Stimulated activated CD8-positive, alpha-beta memory T cell treated with anti-CD3 and anti-CD28 coated beads, Interleukin-4, amount 100 ng/mL, for 4 hours (primary cell): ENCODE data around the gene TRMT10C.
"Not testable (repeated sequence)": the region's sequence is repeated elsewhere in the genome, so short reads cannot be mapped to it uniquely, and the experiment has no call there.

Experiments
- DNase-seq, 2 donors: peaks; one replicate each; pipeline ENCODE4 v3.0.0-alpha.2; 2020; ENCODE audit warnings: low read depth in 2 of 2, low spot score in 1 of 2

Gene TRMT10C

GRCh38 chr3:101561630-101562328, at the start of gene TRMT10C:
Gene TRMT10C, plus strand, starts transcription at chr3:101561868. Its CDS starts 2,914 bp downstream, at chr3:101564782.
- peak; percentile 82 to 83 for DNase-seq

- no peak for DNase-seq
Observed at GRCh38 chr3:101512396-101512645, 49.3 kb upstream of the TRMT10C start.

GRCh38 chr3:101512646-101513418, 48.8 kb upstream of the TRMT10C start, which contains the start of gene SENP7:
Gene SENP7, minus strand, starts transcription at chr3:101513212. Its CDS starts 82 bp downstream, at chr3:101513130.
- DNase-seq = peak; percentile 49 to 61

GRCh38 chr3:101513419-101513986, 48.2 kb upstream of the TRMT10C start:
- no peak for DNase-seq

GRCh38 chr3:101518421-101518871, 43.2 kb upstream of the TRMT10C start:
- DNase-seq = no peak

- no peak for DNase-seq
Observed at GRCh38 chr3:101519685-101520365, 41.8 kb upstream of the TRMT10C start.

GRCh38 chr3:101521211-101521701, 40.4 kb upstream of the TRMT10C start:
- no peak for DNase-seq

- no peak for DNase-seq
Observed at GRCh38 chr3:101527441-101527840, 34.2 kb upstream of the TRMT10C start.

- no peak for DNase-seq
Observed at GRCh38 chr3:101527906-101528305, 33.8 kb upstream of the TRMT10C start.

- no peak for DNase-seq
Observed at GRCh38 chr3:101529816-101530685, 31.6 kb upstream of the TRMT10C start.

GRCh38 chr3:101530686-101531047, 31.0 kb upstream of the TRMT10C start:
- DNase-seq = no peak

- DNase-seq = no peak
Observed at GRCh38 chr3:101531473-101532086, 30.1 kb upstream of the TRMT10C start.

- DNase-seq = no peak
Observed at GRCh38 chr3:101532783-101533602, 28.7 kb upstream of the TRMT10C start.

GRCh38 chr3:101533603-101533968, 28.1 kb upstream of the TRMT10C start:
- DNase-seq = no peak

- DNase-seq = no peak
Observed at GRCh38 chr3:101535221-101535620, 26.4 kb upstream of the TRMT10C start.

GRCh38 chr3:101536266-101536665, 25.4 kb upstream of the TRMT10C start:
- no peak for DNase-seq

- DNase-seq = not testable (repeated sequence)
Observed at GRCh38 chr3:101536955-101537354, 24.7 kb upstream of the TRMT10C start.

GRCh38 chr3:101542957-101543356, 18.7 kb upstream of the TRMT10C start:
- DNase-seq = no peak

GRCh38 chr3:101544161-101544850, 17.4 kb upstream of the TRMT10C start:
- DNase-seq = no peak
